B cell (primary cell): ENCODE results near the gene LMF2. TPM values are rescaled to one million over a fixed set of nuclear protein-coding genes. Genes with fewer than 3 reads are reported as not detected.
A peak's percentile ranks its signal among the peaks of the same experiment; 100 is the strongest.

Source experiments
- ATAC-seq: fragments of 200-7000 bp; cut with Tn5 transposase; one replicate; pipeline ENCODE4 v1.10.0; 2021; ENCODE audit warnings: low read depth, mild to moderate bottlenecking, moderate number of reproducible peaks, moderate library complexity
- CTCF ChIA-PET: fragments of 350-600 bp; sonication (Branson Sonifier 250); formaldehyde crosslinking; loops from one replicate; lab custom pipeline; 2021; ENCODE audit warnings: antibody characterized with exemption, inconsistent platforms; lab: Charles Lee
- POLR2A ChIA-PET: fragments of 350-600 bp; sonication (Branson Sonifier 250); formaldehyde crosslinking; loops from one replicate; lab custom pipeline; 2021; ENCODE audit warnings: antibody characterized with exemption; lab: Charles Lee
- DNase-seq: peaks from one replicate; pipeline ENCODE4 v3.0.0; 2013
- H2AFZ ChIP-seq: 2 replicates; pipeline ENCODE4 v1.6.1; 2012; ENCODE audit warnings: mild to moderate bottlenecking, low read depth, low read length; ENCODE audit not compliant: insufficient read depth, poor library complexity, severe bottlenecking
- H3K27ac ChIP-seq, 2 donors: 1 replicate in 1 of 2; 2 replicates in 1 of 2; pipeline ENCODE4 v1.5.1; 2012 to 2013; ENCODE audit warnings: low read length in 2 of 2, mild to moderate bottlenecking in 2 of 2, moderate library complexity in 1 of 2
- H3K27me3 ChIP-seq, 4 experiments: fragments of 200-600 bp in 1 of 4; sonication (generic) in 1 of 4; replicated peaks in 1 of 4; 1 replicate in 2 of 4; 2 replicates in 2 of 4; pipeline versions ENCODE4 v1.6.1 to v1.7.0; 2013 to 2016; ENCODE audit warnings: low read length in 3 of 4, mild to moderate bottlenecking in 2 of 4, mixed read lengths in 1 of 4, moderate library complexity in 1 of 4; ENCODE audit not compliant: insufficient read depth in 4 of 4, control insufficient read depth in 3 of 4; ENCODE audit errors: control extremely low read depth in 1 of 4
- H3K36me3 ChIP-seq, 2 experiments: replicated peaks in 1 of 2; 1 replicate in 1 of 2; 2 replicates in 1 of 2; pipeline versions ENCODE4 v1.6.1 to v1.7.1; 2013; ENCODE audit warnings: low read length in 1 of 2; ENCODE audit not compliant: insufficient read depth in 2 of 2, control insufficient read depth in 1 of 2; ENCODE audit errors: control extremely low read depth in 1 of 2, extremely low read depth in 1 of 2
- H3K4me1 ChIP-seq, 2 donors: fragments of 200-600 bp in 1 of 2; sonication (generic) in 1 of 2; 1 replicate in 1 of 2; 2 replicates in 1 of 2; pipeline versions ENCODE4 v1.5.1 to v1.6.1; 2013 to 2017; ENCODE audit warnings: low read length in 2 of 2; ENCODE audit not compliant: control insufficient read depth in 2 of 2, insufficient read depth in 2 of 2
- H3K4me2 ChIP-seq: replicated peaks from 2 replicates; pipeline ENCODE3; 2012; ENCODE audit warnings: mild to moderate bottlenecking, low read depth, low read length; ENCODE audit not compliant: poor library complexity, severe bottlenecking
- H3K4me3 ChIP-seq, 5 experiments: fragments of 200-600 bp in 1 of 5; sonication (generic) in 1 of 5; 1 replicate in 3 of 5; 2 replicates in 2 of 5; pipeline versions ENCODE4 v1.5.1 to v1.7.0; 2011 to 2016; ENCODE audit warnings: low read length in 4 of 5, mild to moderate bottlenecking in 4 of 5, low read depth in 2 of 5, control low read depth in 1 of 5, moderate library complexity in 1 of 5; ENCODE audit not compliant: insufficient read depth in 1 of 5; ENCODE audit errors: control extremely low read depth in 1 of 5, extremely low read depth in 1 of 5
- H3K79me2 ChIP-seq: fragments of 200-600 bp; sonication (generic); one replicate; pipeline ENCODE4 v1.6.0; 2016; ENCODE audit warnings: low read length; ENCODE audit not compliant: control insufficient read depth, insufficient read depth
- H3K9ac ChIP-seq: fragments of 200-600 bp; sonication (generic); 2 replicates; pipeline ENCODE4 v1.6.1; 2017; ENCODE audit warnings: mild to moderate bottlenecking, low read length, moderate library complexity
- H3K9me3 ChIP-seq, 3 donors: one replicate each; pipeline versions ENCODE4 v1.6.1 to v1.7.1; 2013; ENCODE audit warnings: low read length in 2 of 3; ENCODE audit not compliant: control insufficient read depth in 2 of 3, insufficient read depth in 1 of 3; ENCODE audit errors: control extremely low read depth in 1 of 3
- H4K20me1 ChIP-seq: 2 replicates; pipeline ENCODE4 v1.6.0; 2012; ENCODE audit warnings: mild to moderate bottlenecking, low read length; ENCODE audit not compliant: insufficient read depth, control insufficient read depth, poor library complexity, severe bottlenecking
- H3K27ac Mint-ChIP-seq: one replicate; pipeline ENCODE4 v1.8.0; 2021; ENCODE audit warnings: mixed read lengths
- H3K27me3 Mint-ChIP-seq: one replicate; pipeline ENCODE4 v1.8.0; 2021; ENCODE audit warnings: mixed read lengths
- H3K4me1 Mint-ChIP-seq: one replicate; pipeline ENCODE4 v1.8.0; 2021; ENCODE audit warnings: mixed read lengths
- H3K4me3 Mint-ChIP-seq: one replicate; pipeline ENCODE4 v1.8.0; 2021; ENCODE audit warnings: mixed read lengths
- H3K9me3 Mint-ChIP-seq: one replicate; pipeline ENCODE4 v1.8.0; 2022; ENCODE audit warnings: mixed read lengths; ENCODE audit not compliant: insufficient read depth
- CTCF ChIP-seq: fragments of 200-600 bp; IDR thresholded peaks from one replicate; pipeline ENCODE4 v1.8.0; 2022; ENCODE audit warnings: antibody characterized with exemption, mild to moderate bottlenecking
- EZH2 ChIP-seq: IDR thresholded peaks from 2 replicates; pipeline ENCODE4 v1.6.1; 2012; ENCODE audit warnings: borderline replicate concordance, low read depth, mild to moderate bottlenecking, moderate library complexity, low read length; ENCODE audit not compliant: insufficient read depth, poor library complexity, severe bottlenecking
- WGBS: methylation state at CpG from one replicate; pipeline ENCODE4 v1.1.5; 2013; ENCODE audit warnings: missing lambda C conversion rate; ENCODE audit not compliant: insufficient coverage; 5-methylcytosine and 5-hydroxymethylcytosine counted together
- intact Hi-C: fragments of 100-400 bp; cut with micrococcal nuclease; formaldehyde crosslinking; loops from one replicate; pipeline ENCODE4 v1.10.0; 2022
- polyA plus RNA-seq: library from polyadenylated mRNA; depleted of rRNA; stranded (reverse); fragments of >200 nt; gene quantifications from 2 replicates; pipeline ENCODE4 v1.2.3, GENCODE V29; 2012
- total RNA-seq, 2 donors: library from RNA; stranded (reverse); fragments of 120-200 nt in 1 of 2; gene quantifications; 1 replicate in 1 of 2; 2 replicates in 1 of 2; pipeline versions ENCODE4 v1.2.3 to v1.2.4, GENCODE V29; 2013 to 2022

The LMF2 gene
- total and polyA plus RNA-seq, 2 donors (not counting 1 experiment from before 2014, with no cell fraction given): 128 to 316 TPM

- peak overlapping the region; percentile 39 for H3K4me3 Mint-ChIP-seq
- 78% methylated on average over 29 of the region's 31 CpGs for WGBS
- peak overlapping the region; percentile 37 for H3K27ac Mint-ChIP-seq
- no peak overlapping the region for H3K27ac ChIP-seq
- ChIA-PET POLR2A (interaction anchor here (0.6 to 0.7 kb wide), 2 partner anchors 81 to 544 kb away, joined by 3 read pairs; no protein-coding TSS in a partner anchor), CTCF (interaction anchor here (0.9 to 1.8 kb wide), 3 partner anchors 11 to 136 kb away, joined by 3 to 4 read pairs (median 4); no protein-coding TSS in a partner anchor)
- peak; percentile 45 for DNase-seq
- ATAC-seq: peak; percentile 41
- peaks cover 4% of the 10 kb centered on the region for H3K27me3 Mint-ChIP-seq
- no peaks in the 10 kb centered on the region for H3K36me3 ChIP-seq
- no peaks in the 10 kb centered on the region for H3K9me3 Mint-ChIP-seq
- H3K9ac ChIP-seq: no peak overlapping the region
- H3K4me1 Mint-ChIP-seq: peaks cover 25% of the 10 kb centered on the region
- H3K79me2 ChIP-seq: peaks cover 4% of the 10 kb centered on the region
- no peak overlapping the region for H3K4me3 ChIP-seq
- no peak for TF ChIP-seq CTCF
- no peak for TF ChIP-seq EZH2
- H4K20me1 ChIP-seq: peaks cover 5% of the 10 kb centered on the region
- intact Hi-C loops: no loop called here
- H2AFZ ChIP-seq: no peak overlapping the region
- H3K4me1 ChIP-seq: peaks cover 16 to 31% of the 10 kb centered on the region in 2 donors
- peaks cover 0 to 3% (median 0%) of the 10 kb centered on the region in 3 donors for H3K9me3 ChIP-seq
- peaks cover 0 to 26% (median 7%) of the 10 kb centered on the region in 4 experiments for H3K27me3 ChIP-seq
- no peak overlapping the region for H3K4me2 ChIP-seq
Observed at GRCh38 chr22:50483977-50484853, 23.3 kb downstream of the LMF2 start.

- POLR2A ChIA-PET: no interaction called here
Observed at GRCh38 chr22:50483556-50483955, 23.9 kb downstream of the LMF2 start.

More at GRCh38 chr22:50483556-50483955, 23.9 kb downstream of the LMF2 start:
- H3K4me3 ChIP-seq: no peak overlapping the region
- CTCF ChIA-PET: interaction anchor here (1.8 kb wide), 1 partner anchor 10 kb away, joined by 4 read pairs; no protein-coding TSS in a partner anchor
- 89% methylated on average over 8 of the region's 8 CpGs for WGBS
- H3K9ac ChIP-seq: no peak overlapping the region
- intact Hi-C loops: no loop called here
- H3K79me2 ChIP-seq: peaks cover 4% of the 10 kb centered on the region
- Mint-ChIP-seq H3K4me1 (peaks cover 25% of the 10 kb centered on the region), H3K27ac (no peak overlapping the region), H3K4me3 (no peak overlapping the region), H3K27me3 (peaks cover 4% of the 10 kb centered on the region), H3K9me3 (no peaks in the 10 kb centered on the region)
- H2AFZ ChIP-seq: no peak overlapping the region
- H3K27ac ChIP-seq: no peak overlapping the region
- ATAC-seq (no peak), DNase-seq (no peak)
- peaks cover 0 to 26% (median 7%) of the 10 kb centered on the region in 4 experiments for H3K27me3 ChIP-seq
- peaks cover 5% of the 10 kb centered on the region for H4K20me1 ChIP-seq
- peak overlapping the region; percentile 5 for H3K4me2 ChIP-seq
- H3K4me1 ChIP-seq: peaks cover 16 to 31% of the 10 kb centered on the region in 2 donors
- H3K36me3 ChIP-seq: no peaks in the 10 kb centered on the region
- TF ChIP-seq CTCF (no peak), EZH2 (no peak)
- peaks cover 0 to 3% (median 0%) of the 10 kb centered on the region in 3 donors for H3K9me3 ChIP-seq
